Brain pericyte (primary cell): ENCODE data around the gene USH2A.

Experiments used
- DNase-seq: peaks from one replicate; pipeline ENCODE4 v3.0.0-alpha.2; 2012; ENCODE audit warnings: low read depth, low spot score

USH2A gene

GRCh38 chr1:215789981-215790380 lies 633.3 kb downstream of the USH2A start:
- no peak for DNase-seq

GRCh38 chr1:215786997-215787396 lies 636.3 kb downstream of the USH2A start:
- no peak for DNase-seq

- DNase-seq, result no peak
Measured at GRCh38 chr1:215780641-215781040, 642.6 kb downstream of the USH2A start.

DNA sequence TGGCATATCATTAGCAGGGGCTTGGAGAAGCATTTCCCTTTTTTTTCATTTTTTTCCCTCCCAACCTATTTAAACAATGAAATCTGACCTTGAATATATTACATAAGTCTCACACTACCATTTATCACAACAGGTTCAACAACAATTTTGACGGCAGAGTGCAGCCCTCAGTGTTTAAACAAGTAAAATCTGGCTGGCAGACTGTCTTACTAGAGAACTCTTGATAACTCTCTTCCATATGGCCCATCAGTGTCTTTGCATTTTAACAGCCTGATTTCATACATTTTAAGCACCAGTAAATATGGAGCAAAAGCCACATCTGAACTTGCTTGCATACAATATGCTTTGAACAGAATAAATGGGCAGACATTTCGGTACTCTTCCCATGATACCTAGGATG lies 643.1 kb downstream of the USH2A start:
- DNase-seq, result no peak

GRCh38 chr1:215779729-215780128 lies 643.5 kb downstream of the USH2A start:
- DNase-seq, result no peak

GRCh38 chr1:215777370-215777925 lies 645.8 kb downstream of the USH2A start:
- DNase-seq, result no peak

GRCh38 chr1:215776336-215776735 lies 646.9 kb downstream of the USH2A start:
- no peak for DNase-seq

DNA sequence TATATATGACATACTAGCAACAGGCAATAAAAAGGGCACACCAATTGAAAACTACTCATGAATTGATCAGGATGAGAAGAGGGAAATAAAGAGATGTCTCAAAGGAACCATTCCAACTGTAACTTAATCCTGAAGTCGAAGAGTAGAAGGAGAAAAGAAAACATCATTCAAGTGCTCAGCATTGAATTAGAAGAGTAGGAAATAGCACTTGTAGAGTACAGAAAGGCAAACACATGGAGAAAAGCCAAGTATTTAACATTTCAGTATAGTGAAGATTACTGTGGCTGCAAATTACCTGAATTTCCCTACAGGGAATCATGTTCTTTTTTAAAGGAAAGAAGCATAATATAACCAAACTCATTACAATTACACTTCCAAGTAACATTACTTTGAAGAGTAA lies 651.1 kb downstream of the USH2A start:
- DNase-seq, result no peak

- DNase-seq, result no peak
Measured at GRCh38 chr1:215768303-215768702, 654.9 kb downstream of the USH2A start.

DNA sequence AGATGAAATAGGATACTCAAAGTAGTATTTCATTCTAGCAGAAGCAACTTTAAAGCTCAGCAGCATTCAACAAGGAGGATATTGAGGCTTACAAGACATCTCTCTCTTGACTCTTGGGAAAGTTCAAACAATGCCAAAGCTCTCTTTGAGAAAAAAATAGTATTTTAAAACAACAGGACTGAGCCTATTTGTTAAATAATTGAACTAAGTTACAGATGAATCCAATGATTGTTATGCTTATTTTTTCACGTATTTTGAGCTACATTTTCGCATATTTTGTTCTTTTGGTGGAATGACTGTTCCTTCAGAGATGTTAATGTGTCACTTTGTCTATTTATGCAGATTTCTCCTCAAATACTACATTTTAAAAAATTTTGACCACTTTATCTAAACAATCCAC lies 655.5 kb downstream of the USH2A start:
- DNase-seq, result no peak

GRCh38 chr1:215766521-215766920 lies 656.7 kb downstream of the USH2A start:
- no peak for DNase-seq

DNA sequence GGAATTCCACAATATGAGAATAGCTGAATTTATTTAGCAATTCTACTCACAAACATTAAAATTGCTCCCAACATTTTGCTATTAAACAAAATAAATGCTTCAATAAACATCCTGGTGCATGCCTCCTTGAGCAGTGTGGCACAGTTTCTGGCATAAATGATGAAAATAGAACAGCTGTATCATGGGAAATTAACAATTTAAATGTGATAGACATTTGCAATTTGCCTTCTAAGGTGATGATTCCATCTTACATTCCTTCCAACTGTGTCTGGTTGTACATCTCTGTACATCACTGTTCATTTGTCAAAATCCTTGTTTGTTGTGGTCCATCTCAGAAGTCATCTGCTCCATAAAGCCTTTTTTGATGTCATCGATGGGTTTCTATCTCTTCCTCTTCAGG lies 657.4 kb downstream of the USH2A start:
- no peak for DNase-seq

DNA sequence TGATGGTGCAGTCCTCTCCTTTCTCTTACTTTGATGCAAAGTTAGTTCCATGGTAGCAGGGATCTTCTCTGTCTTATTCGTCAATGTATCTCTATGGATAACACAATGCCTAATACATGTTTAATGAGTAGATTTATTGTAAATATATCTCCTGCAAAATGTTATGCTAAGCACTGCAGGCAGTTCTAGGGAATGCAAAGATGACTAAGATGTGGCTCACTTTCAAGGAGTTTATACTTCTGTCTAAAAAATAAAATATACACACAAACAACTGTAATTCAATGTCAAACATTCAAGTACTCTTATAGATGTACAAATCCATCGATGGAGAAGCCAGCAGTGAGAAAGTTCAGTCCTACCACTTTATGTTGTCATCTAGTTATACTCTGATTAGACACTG lies 661.8 kb downstream of the USH2A start:
- DNase-seq, result no peak

DNA sequence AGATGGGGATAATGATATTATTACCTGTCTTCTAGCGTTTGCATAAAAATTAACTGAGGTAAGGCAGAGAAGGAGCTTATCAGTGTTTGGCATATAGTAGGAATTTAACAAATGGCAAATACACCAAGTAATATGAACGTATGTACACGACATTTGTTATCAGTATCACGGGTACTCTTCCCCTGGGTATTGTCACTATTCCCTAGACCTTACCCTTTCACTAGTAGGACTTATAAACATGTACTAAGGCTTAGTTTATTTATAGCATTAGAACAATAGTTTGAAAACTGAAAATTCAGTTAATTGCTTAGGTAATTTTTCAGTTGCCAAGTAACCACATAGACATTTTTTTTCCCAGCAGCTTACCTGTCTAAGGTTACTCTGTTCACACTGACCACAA lies 669.1 kb downstream of the USH2A start:
- no peak for DNase-seq

- DNase-seq, result no peak
Measured at GRCh38 chr1:215749414-215749813, 673.8 kb downstream of the USH2A start.

- no peak for DNase-seq
Measured at GRCh38 chr1:215748431-215748830, 674.8 kb downstream of the USH2A start.

DNA sequence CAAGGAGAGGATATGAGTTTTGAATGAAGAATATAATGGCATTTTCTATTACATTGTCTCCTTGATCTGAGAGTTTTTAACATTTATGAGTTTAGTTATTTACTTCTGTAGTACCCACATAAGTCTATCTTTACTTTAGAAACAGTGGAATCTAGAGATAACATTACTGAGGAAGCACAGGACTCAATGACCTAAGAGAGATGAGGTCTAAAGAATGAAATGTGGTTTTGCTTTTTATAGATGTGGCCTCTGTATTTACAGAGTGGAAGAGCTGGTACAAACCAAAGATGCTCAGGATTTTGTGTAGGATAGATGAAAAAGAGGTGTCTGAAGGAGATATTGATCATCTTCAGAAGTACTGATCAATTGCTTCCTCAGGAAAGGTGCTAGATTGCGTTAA lies 678.8 kb downstream of the USH2A start:
- no peak for DNase-seq

GRCh38 chr1:215739025-215739424 lies 684.2 kb downstream of the USH2A start:
- no peak for DNase-seq

DNA sequence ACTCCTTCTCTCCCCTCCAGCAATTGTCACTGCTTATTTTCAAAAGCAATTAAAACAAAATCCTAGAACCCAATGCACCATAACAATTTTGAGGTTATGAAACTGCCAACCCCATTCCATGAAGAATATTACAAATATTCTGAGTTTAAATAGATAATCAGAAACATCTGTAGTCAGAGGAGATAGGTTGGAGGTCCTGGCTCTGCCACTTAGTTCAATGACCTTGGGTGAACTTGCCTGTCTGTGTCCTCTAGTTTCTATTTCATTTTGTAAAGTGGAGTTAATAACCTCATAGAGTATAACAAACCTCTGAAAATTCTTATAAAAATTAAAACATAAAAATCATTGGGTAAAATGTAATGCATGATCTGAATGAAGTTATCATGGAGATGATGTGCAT lies 691.5 kb downstream of the USH2A start:
- no peak for DNase-seq

- no peak for DNase-seq
Measured at GRCh38 chr1:215730600-215730999, 692.6 kb downstream of the USH2A start.

- no peak for DNase-seq
Measured at GRCh38 chr1:215728169-215728568, 695.1 kb downstream of the USH2A start.

DNA sequence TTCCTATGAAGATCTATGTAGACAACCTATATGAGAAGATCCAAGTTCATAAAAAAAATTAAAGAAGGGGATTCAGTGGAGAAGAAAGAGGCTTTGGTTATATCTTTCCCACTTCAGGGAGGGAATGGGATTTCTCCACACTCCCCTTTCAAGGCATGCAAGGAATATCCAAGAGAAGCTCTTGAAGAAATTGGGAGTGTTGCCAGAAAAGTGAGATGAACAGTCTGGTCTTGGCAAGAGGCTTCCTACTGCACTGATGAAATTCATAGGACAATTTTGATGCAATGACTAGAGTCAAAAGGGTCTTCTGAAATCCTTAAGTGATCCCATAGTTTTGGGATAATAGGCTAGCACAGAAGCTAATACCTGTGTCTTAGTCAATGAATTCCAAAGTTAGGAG lies 703.1 kb downstream of the USH2A start:
- DNase-seq, result no peak

DNA sequence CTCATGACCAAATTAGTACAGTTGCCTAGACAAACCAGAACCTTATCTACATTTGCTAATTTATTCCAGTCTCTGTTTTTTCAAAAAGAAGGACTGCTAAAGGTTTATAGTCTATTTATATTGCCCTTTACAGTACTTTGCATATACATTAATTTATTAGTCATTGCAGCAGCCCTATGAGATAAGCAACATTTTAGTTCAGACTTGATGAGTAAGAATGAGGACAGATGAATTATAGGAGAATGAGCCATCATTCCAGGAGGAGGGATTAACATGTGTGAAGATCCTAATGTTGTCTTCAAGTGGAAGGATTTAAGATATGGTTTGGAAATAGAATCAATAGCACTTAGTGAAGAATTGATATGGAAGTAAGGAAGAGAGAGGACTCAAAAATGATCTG lies 703.7 kb downstream of the USH2A start:
- DNase-seq, result no peak

DNA sequence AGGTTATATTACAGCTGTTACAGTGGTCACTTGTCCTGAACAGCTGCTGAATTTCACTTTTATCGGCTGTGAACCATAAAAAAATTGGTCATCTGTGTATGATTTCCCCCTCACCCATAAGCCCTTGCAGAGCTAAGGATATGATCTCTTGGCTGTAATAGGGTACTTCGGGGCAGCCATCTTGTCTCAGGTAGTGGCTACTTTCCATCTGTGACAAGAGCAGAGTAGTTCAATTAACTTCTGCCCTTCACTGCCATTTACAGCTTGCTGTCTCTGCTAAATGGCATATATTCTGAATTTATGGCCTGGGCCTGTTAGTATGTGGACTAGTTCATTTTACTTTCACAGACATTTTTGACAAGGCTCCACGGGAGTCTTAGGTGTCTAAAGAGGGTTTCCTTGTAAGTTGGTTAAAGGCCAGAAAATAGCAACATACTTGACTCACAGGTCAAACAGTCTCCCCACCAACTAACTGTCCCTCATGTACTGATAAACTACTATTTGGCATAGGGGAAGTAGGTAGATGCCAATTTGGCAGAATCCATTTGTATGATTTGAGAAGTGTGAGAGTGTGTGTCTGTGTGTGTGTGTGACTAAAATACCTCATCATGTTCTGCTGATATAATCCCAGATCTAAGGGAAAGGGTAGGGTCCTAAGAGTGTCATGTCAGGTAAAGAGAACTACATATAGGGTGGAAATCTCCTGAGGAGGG lies 704.5 kb downstream of the USH2A start:
- DNase-seq, result no peak
